Middle frontal gyrus (tissue), 1 donor: ENCODE results near the gene FANCL.
"Not testable (repeated sequence)": the region's sequence is repeated elsewhere in the genome, so short reads cannot be mapped to it uniquely, and the experiment has no call there.

Source experiments
- DNase-seq: peaks from one replicate; pipeline ENCODE4 v3.0.0-alpha.2; 2015; ENCODE audit warnings: low spot score; ENCODE audit errors: extremely low spot score

The FANCL gene

GRCh38 chr2:58240670-58241545 is at the start of gene FANCL:
Gene FANCL, minus strand, starts transcription at chr2:58241325. Its CDS starts 12 bp downstream, at chr2:58241313.
- DNase-seq, result peak; percentile 86

- DNase-seq, result no peak
Measured at GRCh38 chr2:58289029-58289428, 47.9 kb upstream of the FANCL start.

GRCh38 chr2:58283931-58284330 is 42.8 kb upstream of the FANCL start:
- DNase-seq, result no peak

- DNase-seq, result not testable (repeated sequence)
Measured at GRCh38 chr2:58275144-58275543, 34.0 kb upstream of the FANCL start.

- DNase-seq, result no peak
Measured at GRCh38 chr2:58271826-58272225, 30.7 kb upstream of the FANCL start.

- DNase-seq, result no peak
Measured at GRCh38 chr2:58268685-58269084, 27.6 kb upstream of the FANCL start.

- DNase-seq, result no peak
Measured at GRCh38 chr2:58266211-58266610, 25.1 kb upstream of the FANCL start.

- no peak for DNase-seq
Measured at GRCh38 chr2:58261209-58261608, 20.1 kb upstream of the FANCL start.

GRCh38 chr2:58258456-58258855 is 17.3 kb upstream of the FANCL start:
- DNase-seq, result not testable (repeated sequence)

- not testable (repeated sequence) for DNase-seq
Measured at GRCh38 chr2:58251331-58252201, 10.4 kb upstream of the FANCL start.

GRCh38 chr2:58241546-58241864 is 380 bp upstream of the FANCL start:
- DNase-seq, result no peak

GRCh38 chr2:58239243-58239925 is 1.7 kb downstream of the FANCL start:
- DNase-seq, result no peak

- DNase-seq, result no peak
Measured at GRCh38 chr2:58237741-58238140, 3.4 kb downstream of the FANCL start.

GRCh38 chr2:58235984-58236383 is 5.1 kb downstream of the FANCL start:
- DNase-seq, result no peak

- DNase-seq, result no peak
Measured at GRCh38 chr2:58235170-58235569, 6.0 kb downstream of the FANCL start.

- no peak for DNase-seq
Measured at GRCh38 chr2:58228299-58228698, 12.8 kb downstream of the FANCL start.

- DNase-seq, result no peak
Measured at GRCh38 chr2:58227171-58227917, 13.8 kb downstream of the FANCL start.

GRCh38 chr2:58221909-58222308 is 19.2 kb downstream of the FANCL start:
- DNase-seq, result no peak

- no peak for DNase-seq
Measured at GRCh38 chr2:58215429-58215828, 25.7 kb downstream of the FANCL start.

GRCh38 chr2:58210951-58211568 is 30.1 kb downstream of the FANCL start:
- DNase-seq, result not testable (repeated sequence)

GRCh38 chr2:58207189-58207588 is 33.9 kb downstream of the FANCL start:
- DNase-seq, result no peak
